Fibroblast of skin of scalp (primary cell): ENCODE measurements around the gene TTC31.

ENCODE experiments used
- DNase-seq: peaks from one replicate; pipeline ENCODE4 v3.0.0-alpha.2; 2013

Gene TTC31

DNA sequence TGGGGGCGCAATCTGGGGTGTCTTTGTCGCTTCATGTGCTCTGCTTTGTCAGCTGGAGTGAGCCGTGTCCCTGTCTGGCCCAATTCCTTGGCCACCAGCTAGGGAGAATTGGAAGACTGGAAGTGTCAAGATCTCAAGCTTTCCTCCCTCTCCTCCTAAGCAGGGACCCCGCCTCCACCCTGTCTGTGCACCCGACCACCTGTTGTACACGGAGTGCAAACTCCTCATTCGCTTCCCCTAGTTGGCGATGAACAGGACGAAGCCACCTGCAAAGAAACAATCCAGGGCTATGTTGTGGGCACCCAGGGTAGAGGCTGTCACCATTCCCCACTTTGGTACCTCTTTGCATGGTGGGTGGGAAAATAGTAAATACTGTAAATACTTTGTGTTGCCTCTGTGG is 44.9 kb downstream of the TTC31 start:
- DNase-seq, result no peak

DNA sequence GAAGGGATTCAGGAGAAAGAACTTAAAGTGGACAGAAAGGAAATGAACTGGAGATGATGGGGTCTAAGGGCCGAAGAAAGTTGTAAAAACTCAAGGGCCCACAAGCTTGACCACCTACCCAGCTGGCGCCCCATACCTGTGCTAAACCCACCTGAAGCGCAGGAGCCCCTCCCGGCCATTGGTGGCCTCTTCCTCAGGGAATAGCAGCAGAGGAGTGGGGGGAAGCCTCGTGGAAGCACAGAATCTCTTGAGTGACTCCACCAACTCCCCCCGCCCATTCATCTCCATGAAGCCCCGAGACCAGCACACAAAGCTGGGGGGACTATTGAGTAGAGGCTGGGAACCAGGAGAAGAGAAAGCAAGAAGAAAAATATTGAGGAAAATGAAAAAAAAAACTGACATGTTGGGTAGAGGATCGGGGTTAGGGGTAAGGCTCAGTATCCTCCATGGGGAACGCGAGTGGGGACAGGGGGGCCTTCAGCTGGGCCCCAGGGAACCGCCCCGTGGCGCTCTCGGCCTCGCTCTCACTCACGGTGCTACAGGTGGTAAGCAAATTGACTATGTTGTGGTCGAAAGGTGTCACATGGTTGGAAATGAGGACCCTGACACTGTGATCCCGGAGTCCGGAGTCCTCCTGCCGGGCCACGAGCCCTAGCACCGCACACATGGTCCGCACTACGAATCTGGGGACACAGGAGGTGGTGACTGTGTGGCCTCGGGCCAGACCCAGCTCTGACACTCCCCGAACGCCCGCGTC is 45.9 kb downstream of the TTC31 start:
- DNase-seq, result no peak

DNA sequence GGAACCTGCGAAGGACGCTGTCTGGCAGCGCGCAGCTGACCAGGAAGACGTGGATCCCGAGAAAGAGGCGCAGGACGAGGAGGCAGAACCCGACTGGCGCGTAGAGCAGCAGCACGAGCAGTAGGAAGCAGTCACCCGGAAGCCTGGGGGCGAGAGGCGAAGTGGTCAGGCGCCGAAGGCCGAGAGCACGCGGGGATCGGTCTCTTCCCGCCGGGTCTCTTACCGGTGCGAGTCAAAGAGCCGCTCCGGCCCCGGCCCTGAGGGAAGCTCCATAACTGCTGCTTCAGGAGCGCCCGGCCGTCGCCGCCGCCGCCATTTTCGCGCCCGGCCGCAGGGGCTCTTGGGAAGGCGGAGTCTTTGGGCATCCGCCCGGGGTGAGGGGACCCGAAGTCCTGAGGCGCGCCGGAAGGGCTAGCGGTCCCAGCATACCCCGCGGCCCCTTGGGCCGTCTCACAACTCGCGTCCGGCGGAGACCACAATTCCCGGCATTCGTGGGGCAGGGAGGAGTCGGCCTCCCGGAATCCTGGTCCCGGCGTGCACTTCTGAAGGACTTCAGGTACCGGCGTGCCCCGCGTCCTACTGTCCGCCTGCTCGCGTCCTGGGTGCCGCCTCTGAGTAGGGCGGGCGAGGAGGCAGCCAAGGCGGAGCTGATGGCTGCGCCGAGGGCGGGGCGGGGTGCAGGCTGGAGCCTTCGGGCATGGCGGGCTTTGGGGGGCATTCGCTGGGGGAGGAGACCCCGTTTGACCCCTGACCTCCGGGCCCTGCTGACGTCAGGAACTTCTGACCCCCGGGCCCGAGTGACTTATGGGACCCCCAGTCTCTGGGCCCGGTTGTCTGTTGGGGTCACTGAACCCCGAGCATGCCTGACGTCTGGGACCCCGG is 46.7 kb downstream of the TTC31 start, which contains the start of the genes AUP1 and HTRA2:
AUP1 (minus strand) TSS at position 350 of the 882 bp plus-strand sequence; CDS start at position 273, 77 bp downstream.
HTRA2 (plus strand) TSS at position 577 of the 882 bp plus-strand sequence; CDS start at position 651, 74 bp downstream.
- peak; percentile 100 for DNase-seq

DNA sequence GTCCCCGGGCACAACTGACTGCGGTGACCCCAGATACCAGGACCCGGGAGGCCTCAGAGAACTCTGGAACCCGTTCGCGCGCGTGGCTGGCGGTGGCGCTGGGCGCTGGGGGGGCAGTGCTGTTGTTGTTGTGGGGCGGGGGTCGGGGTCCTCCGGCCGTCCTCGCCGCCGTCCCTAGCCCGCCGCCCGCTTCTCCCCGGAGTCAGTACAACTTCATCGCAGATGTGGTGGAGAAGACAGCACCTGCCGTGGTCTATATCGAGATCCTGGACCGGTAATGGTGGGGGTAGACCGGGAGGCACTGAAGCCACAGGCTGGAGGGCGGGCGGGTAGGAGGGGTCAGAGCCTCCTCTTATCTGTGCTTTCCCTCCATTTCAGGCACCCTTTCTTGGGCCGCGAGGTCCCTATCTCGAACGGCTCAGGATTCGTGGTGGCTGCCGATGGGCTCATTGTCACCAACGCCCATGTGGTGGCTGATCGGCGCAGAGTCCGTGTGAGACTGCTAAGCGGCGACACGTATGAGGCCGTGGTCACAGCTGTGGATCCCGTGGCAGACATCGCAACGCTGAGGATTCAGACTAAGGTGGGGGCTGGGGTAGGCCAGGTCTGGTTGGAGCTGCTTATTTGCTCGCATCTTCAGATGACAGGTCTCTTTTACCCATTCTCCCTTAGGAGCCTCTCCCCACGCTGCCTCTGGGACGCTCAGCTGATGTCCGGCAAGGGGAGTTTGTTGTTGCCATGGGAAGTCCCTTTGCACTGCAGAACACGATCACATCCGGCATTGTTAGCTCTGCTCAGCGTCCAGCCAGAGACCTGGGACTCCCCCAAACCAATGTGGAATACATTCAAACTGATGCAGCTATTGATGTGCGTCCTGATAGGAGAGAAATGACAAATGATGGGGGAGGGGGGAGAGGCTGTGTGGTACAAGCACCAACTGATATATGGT is 47.6 kb downstream of the TTC31 start:
- DNase-seq, result no peak

DNA sequence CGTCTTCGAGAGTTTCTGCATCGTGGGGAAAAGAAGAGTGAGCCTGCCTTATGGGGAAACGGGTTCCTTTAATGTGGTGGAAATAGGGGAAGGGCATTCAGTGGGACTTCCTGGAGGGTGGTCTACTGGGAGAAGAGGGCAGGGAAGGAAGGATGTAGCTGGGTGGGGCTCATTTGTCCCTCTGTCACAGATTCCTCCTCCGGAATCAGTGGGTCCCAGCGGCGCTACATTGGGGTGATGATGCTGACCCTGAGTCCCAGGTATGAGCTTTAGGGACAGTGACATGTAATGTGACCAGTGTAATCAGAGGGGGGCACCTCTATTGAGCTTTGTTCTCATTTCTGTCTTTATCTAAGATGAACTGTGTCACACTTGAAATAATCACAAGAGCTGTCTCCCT is 48.8 kb downstream of the TTC31 start:
- no peak for DNase-seq

DNA sequence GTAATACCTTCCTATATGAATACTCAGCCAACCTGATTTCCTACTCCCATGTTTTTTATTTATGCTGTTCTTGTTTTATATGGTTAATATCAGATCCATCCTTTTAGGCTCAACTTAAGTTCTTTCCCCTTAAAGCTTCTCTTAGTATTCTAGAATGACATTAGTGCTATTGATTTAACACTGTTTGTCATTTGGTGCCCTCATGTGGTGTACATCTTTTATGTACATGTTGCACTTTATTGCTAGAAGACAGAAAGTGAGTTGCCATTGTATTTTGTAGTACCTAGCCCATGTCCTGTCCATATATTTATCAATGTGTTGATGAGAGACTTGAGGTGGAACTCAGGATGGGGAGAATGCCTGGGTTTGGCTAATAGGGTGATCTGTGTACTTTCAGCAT is 49.3 kb downstream of the TTC31 start:
- DNase-seq, result peak; percentile 64

DNA sequence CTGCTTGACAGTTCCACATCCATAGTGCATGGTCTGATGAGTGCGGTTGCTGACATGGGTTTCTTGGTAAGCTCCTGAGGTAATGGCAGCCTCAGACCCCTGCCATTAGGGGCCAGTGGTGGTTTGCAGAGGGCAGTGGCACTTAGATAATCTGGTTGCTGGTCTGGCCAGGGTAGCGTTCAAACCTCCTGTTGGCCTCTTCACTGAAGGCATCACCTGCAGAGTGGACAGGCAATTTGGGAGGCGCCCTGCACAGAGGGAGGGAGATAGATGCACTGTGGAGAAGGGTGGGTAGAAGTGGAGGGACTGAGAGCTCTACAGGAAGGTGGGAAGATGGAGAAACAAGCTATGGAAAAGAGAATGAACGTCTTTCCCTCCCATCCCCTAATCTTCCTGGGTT is 50.6 kb downstream of the TTC31 start:
- no peak for DNase-seq

DNA sequence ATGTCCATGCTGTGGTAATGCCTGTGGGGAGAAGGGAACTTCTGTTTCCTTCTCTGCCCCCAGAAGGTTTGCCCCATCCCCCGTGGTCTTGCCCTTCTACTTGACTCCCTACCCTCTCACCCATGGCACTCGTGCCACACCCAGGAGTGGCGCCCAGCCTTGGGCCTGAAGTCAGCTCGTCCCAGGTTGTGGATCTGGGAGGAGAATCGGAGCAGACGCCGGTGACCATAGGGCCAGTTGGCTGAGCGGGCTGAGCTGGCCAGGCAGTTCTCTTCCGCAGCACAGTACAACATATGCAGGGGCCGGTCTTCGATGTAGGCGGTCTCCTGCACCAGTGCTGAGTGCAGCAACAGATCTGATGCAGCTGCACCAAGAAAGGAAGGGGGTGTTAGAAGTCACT is 51.5 kb downstream of the TTC31 start:
- no peak for DNase-seq

DNA sequence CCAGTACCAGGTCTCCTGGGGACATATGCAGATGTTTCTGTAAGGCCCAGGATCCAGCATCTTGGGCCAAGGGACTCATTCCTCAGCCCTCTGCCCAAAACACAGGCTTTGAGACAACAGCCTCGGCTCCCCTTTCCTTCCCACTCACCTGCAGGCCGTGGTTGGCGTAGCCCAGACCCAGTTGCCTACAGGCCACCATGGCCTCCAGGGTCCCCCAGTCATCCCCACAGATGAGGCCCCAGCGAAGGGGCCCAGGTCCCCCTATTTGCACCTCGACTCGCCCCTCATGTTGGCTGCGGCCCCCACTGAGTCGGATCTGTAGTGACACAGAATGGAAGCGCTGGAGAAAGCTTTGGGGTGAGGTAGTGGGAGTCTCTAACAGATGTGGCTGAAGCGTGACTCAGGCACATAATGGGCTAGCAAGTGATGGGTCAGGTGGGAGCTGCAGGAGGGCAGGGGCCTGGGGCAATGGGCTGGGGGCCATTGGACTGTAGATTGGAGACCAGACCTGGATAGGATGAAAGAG is 52.6 kb downstream of the TTC31 start:
- DNase-seq, result no peak

DNA sequence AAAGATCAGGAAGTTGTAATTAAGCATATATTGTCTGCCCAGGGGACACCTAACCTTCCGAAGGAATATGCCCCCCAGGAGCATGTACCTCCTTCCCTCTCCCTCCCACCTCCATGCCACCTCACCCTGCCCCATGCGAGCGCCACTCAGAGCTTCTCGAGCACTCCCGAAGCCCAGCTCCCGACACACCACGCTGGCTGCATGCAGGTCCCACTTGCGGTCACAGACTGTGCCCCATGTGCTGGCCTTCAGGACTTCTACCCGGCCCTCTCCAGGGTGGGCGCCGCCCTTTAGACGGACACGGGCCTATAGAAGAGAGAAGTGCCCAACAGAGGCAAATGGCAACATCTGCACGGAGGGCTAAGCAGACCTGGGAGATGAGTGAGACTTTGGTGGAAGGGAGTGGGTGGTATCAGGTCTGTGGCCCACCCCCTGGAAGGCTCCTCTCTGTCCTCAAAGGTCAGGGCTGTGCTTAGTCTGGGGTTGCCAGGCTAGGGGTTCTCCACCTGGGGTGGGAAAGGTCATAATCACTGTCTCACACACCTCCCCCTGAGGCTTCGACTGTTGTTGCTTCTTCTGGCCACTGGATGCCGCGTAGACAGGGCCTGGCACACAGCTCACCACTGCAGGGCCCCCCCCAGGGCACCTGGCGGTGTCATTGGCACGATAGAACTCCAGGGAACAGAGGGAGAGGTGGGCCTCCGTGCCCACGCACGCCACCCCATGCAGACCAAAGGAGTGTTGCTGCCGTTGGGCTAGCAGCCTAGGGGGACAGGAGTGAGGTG is 53.5 kb downstream of the TTC31 start:
- DNase-seq, result no peak

DNA sequence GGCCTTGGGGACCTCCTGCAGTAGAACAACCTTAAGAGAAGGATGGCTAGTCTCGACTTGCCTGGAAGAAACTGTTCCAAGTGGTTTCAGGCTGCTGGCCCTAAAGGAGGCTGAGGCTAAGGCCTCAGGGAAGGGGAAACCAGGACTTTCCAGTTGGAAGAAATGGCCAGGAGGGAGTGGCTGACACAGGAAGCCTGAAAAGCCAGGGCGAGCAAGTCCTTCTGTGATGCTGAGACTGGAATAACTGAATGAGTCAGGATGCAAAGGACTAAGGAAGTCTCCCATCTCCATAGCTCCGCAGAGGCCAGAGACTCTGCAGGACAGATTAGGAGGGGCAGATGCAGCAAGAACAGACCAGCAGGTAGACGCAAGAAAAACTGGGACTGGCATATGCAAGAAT is 54.3 kb downstream of the TTC31 start:
- no peak for DNase-seq

DNA sequence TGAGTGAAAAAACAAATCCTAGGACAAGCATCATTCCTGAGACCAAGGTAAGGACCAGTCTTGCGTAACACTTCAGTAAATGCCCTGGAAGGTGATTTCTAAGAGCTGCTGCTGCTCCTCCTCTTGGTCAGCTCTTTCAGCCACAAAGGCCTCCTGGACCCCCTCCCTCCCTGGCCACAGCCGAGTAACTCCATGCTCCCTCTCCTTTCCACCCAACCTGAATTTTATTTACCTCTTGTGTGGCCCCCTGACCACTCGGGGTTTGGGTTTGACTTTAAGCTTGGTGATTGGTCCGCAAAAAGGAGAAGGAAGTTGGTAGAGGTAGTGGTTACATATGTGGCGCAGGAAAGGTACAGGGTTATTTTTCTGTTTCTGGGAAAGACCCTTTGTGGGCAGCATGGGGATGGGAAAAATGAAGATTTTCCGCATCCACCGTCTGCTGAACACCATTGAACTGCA is 56.0 kb downstream of the TTC31 start:
- no peak for DNase-seq

DNA sequence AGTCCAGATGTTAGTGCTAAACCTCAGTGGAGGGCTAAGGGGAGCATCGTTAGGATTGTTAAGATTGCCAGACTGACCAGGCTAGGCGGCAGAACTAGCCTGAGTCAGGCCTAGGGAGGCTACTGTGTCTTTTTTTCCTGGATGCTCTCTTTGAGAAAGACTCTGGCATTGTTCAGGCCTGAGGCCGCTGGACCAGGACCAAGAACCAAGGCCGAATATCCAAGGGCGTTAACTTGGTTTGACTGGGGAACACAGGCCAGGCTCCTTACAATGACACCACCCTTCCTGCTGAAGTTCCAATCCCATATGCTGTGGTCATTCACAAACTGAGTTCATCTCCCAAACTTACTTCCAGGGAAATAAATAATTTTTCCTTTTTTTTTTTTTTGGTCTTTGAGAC is 57.4 kb downstream of the TTC31 start:
- no peak for DNase-seq

DNA sequence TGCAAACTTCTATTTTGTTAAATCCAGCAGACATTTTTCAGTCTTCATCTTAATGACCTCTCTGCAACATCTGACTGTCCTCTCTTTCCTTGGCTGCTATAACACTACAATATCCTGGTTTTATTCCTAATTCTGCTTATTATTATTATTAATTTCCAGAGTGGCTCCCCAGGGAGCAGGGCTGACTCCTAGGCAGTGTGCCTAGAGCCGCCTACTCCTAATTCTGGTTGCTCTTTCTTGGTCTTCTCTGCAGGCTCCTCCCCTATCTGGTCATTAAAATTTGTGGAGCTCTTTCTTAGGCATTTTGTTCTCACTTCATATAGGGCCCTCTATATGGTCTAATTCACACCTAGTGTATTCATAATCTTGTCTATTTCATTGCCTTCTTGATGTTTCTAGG is 60.1 kb downstream of the TTC31 start:
- DNase-seq, result no peak
